Measurements from ENCODE around the gene DHRS7C.

Gene DHRS7C

GRCh38 chr17:9760266-9760665 lies 31.1 kb downstream of the DHRS7C start:
- DNase-seq = peak in 1 of 5 donors; percentile 4

DNA sequence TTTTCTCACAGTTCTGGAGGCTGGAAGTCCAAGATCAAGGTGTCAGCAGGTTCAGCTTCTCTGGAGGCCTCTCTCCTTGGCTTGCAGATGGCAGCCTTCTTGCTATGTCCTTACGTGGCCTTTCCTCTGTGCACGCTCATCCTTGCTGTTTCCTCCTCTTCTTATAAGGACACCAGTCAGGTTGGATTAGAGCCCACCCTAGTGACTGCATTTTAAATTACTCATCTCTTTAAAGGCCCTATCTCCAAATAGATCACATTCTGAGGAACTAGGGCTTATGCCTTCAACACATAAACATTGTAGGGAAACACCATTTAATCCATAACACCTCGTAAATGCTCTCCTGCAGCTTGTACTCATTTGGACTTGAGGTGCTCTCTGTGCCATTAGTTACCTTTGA lies 36.3 kb downstream of the DHRS7C start:
- DNase-seq = no peak

- DNase-seq = no peak
Observed at GRCh38 chr17:9750524-9750923, 40.9 kb downstream of the DHRS7C start.

DNA sequence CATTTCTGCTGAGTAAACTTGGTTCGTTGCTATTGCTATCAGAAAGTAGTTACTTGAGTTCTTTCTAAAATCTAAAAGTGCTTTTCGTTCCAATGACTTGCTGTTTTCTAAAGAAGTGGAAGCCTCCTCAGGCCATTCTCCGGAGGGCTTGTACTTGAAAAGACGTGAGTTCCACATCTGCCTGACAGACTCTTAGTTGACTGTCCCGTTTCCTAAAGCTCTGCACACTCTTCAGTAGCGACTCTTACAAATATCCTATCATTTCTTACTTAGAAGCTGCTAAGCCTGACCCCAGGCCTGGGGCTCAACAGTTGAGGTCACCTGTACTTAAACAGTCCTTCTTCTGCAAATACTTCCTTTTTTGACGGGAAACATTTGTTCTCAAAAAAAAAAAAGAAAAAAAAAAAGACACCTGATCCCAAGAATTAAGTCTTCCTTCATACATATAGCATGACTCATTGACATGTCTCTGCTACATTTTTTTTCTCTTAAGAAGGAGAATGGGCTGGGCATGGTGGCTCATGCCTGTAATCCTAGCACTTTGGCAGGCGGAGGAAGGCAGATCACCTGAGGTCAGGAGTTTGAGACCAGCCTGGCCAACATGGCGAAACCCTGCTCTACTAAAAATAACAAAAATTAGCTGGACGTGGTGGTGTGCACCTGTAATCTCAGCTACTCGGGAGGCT lies 61.5 kb downstream of the DHRS7C start:
- DNase-seq = no peak

DNA sequence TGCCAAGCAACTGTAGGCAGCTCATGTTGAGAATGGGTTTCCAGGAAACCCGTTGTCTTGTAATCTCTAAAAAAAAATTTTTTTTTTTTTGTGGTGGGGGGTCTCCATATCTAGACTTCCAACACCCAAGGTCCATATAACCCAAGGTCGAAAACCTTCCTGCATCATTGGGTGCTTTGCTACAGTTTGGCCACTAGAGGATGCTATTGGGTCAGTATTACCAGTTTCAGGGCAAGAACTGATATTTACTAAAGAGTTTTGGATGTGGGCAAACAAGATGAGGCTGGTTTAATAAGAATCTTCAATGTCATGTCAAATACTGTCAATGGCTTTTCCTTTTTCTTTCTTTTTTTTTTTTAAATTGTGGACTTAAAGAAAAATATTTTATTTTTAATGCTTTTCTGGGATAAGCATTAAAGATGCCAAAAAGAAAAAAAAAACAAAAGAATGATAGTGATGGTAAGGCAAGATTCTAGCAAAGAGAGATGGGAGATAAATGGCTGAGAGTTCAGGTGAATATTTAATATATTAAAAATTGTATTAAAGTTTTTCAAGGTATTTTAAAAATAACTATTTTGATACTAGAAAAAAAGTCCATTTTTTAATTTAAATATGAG lies 62.2 kb downstream of the DHRS7C start:
- DNase-seq = peak in 1 of 5 donors; percentile 14

DNA sequence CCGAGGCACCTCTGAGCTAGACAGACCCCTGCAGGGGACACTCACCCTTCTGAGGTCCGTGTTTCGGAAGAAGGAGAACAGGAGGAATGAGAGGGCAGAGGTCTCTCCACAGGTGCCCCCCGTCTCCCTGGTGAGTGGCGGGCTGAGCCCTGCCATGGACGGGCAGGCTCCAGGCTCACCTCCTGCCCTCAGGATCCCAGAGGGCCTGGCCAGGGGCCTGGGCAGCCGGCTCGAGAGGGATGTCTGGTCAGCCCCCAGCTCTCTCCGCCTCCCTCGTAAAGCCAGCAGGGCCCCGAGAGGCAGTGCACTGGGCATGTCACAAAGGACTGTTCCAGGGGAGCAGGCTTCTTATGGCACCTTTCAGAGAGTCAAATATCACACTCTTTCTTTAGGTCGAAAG lies 62.8 kb downstream of the DHRS7C start:
- DNase-seq = no peak

- DNase-seq = no peak
Observed at GRCh38 chr17:9728005-9728404, 63.4 kb downstream of the DHRS7C start.

GRCh38 chr17:9726291-9726690 lies 65.1 kb downstream of the DHRS7C start:
- no peak for DNase-seq

GRCh38 chr17:9725575-9725974 lies 65.8 kb downstream of the DHRS7C start:
- DNase-seq = no peak

Data from T-helper 1 cell (primary cell).